Keratinocyte (primary cell): ENCODE results near the gene LFNG.

Source experiments
- EZH2 ChIP-seq: IDR thresholded peaks from one replicate; pipeline ENCODE4 v1.6.1; 2012; ENCODE audit warnings: inconsistent platforms, mild to moderate bottlenecking, low read length, moderate library complexity
- TF ChIP-seq, protein P1 (sequence below), 3 experiments: IDR thresholded peaks in 1 of 3; conservative IDR thresholded peaks in 1 of 3; optimal IDR thresholded peaks in 1 of 3; 2 replicates in 2 of 3; 3 replicates in 1 of 3; pipeline versions ENCODE3 to v1.5.1; 2011; ENCODE audit warnings: low read length in 3 of 3, mild to moderate bottlenecking in 3 of 3, moderate library complexity in 2 of 3, control low read depth in 1 of 3, inconsistent platforms in 1 of 3; ENCODE audit not compliant: insufficient read depth in 2 of 3; ENCODE audit errors: extremely low read depth in 1 of 3

DNA sequence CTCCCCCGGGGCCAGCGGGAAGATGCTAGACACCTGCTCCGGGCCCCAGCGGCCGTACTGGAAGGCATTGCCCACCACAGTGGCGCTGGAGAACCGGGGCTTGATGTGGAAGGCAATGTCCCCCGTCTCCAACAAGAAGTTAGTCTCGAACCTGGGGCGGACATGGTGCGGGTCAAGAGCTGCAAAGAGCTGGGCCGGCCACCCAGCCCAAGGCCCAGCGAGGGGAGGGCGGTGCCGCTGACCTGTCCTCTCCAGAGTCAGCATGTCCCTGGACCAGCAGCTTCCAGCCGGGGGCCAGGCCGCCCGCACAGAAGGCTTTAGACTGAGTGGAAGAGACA is 43.9 kb upstream of the LFNG start:
- TF ChIP-seq, protein P1, sequence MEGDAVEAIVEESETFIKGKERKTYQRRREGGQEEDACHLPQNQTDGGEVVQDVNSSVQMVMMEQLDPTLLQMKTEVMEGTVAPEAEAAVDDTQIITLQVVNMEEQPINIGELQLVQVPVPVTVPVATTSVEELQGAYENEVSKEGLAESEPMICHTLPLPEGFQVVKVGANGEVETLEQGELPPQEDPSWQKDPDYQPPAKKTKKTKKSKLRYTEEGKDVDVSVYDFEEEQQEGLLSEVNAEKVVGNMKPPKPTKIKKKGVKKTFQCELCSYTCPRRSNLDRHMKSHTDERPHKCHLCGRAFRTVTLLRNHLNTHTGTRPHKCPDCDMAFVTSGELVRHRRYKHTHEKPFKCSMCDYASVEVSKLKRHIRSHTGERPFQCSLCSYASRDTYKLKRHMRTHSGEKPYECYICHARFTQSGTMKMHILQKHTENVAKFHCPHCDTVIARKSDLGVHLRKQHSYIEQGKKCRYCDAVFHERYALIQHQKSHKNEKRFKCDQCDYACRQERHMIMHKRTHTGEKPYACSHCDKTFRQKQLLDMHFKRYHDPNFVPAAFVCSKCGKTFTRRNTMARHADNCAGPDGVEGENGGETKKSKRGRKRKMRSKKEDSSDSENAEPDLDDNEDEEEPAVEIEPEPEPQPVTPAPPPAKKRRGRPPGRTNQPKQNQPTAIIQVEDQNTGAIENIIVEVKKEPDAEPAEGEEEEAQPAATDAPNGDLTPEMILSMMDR (optimal IDR thresholded peaks at IDR 0.05 in 1 of 3, IDR thresholded peaks at IDR 0.05 in 1 of 3, conservative IDR thresholded peaks at IDR 0.05 in 1 of 3; ENCODE audit: extremely low read depth in 1 of 3, insufficient read depth in 2 of 3, low read length in 3 of 3), result no peak
- no peak for TF ChIP-seq EZH2
